ENCODE results near the gene USP31. TPM values are rescaled to one million over a fixed set of nuclear protein-coding genes. Genes with fewer than 3 reads are reported as not detected.

The USP31 gene
- total RNA-seq, 1 experiment from 2014 or later = 16.1 TPM

GRCh38 chr16:23172994-23173393, 23.7 kb upstream of the USP31 start:
- Histone ChIP-seq H3K4me1 (ENCODE audit: insufficient read depth, low read length) (no peaks in the 10 kb centered on the region), H2AK5ac (ENCODE audit: insufficient read length, low read length) (no peak overlapping the region), H4K8ac (replicated peaks; ENCODE audit: insufficient read length, low read depth, low read length) (no peak overlapping the region), H3K9me3 (ENCODE audit: control insufficient read depth, low read depth, low read length) (no peaks in the 10 kb centered on the region), H3K79me2 (ENCODE audit: insufficient read depth, low read length) (no peaks in the 10 kb centered on the region), H4K91ac (ENCODE audit: insufficient read length, low read depth, low read length) (no peak overlapping the region), H3K23me2 (ENCODE audit: insufficient read length, low read depth, low read length, poor library complexity, severe bottlenecking) (no peaks in the 10 kb centered on the region), H4K20me1 (ENCODE audit: control insufficient read depth, insufficient read depth, insufficient read length) (no peaks in the 10 kb centered on the region), H3K79me1 (ENCODE audit: insufficient read depth, low read depth, low read length, poor library complexity, severe bottlenecking) (no peaks in the 10 kb centered on the region), H2BK5ac (ENCODE audit: insufficient read length, low read length) (no peak overlapping the region), H2BK12ac (ENCODE audit: insufficient read length, low read depth, low read length) (no peak overlapping the region), H3K18ac (ENCODE audit: insufficient read length, low read depth, low read length) (no peak overlapping the region), H3K9ac (ENCODE audit: extremely low read depth, insufficient read length, low read length) (no peak overlapping the region), H3K27me3 (ENCODE audit: insufficient read depth, low read length) (no peaks in the 10 kb centered on the region), H2BK120ac (ENCODE audit: low read depth, low read length, poor library complexity, severe bottlenecking) (no peak overlapping the region), H3K27ac (ENCODE audit: insufficient read length, low read depth, low read length) (no peak overlapping the region), H2AFZ (ENCODE audit: low read length) (no peak overlapping the region), H3K23ac (ENCODE audit: insufficient read length, low read depth, low read length) (no peak overlapping the region), H3K4ac (ENCODE audit: low read depth, low read length) (no peak overlapping the region), H3T11ph (ENCODE audit: low read length) (no peak overlapping the region), H3K56ac (ENCODE audit: insufficient read length, low read depth, low read length) (no peak overlapping the region), H4K5ac (ENCODE audit: insufficient read length, low read depth, low read length) (no peak overlapping the region), H2BK15ac (ENCODE audit: low read depth, low read length) (no peak overlapping the region), H2BK20ac (ENCODE audit: low read depth, low read length, poor library complexity, severe bottlenecking) (no peak overlapping the region), H3K14ac (ENCODE audit: insufficient read depth, low read length) (no peak overlapping the region), H3K4me2 (ENCODE audit: insufficient read depth, insufficient read length, low read length) (no peak overlapping the region)
- TF ChIP-seq, protein P1, sequence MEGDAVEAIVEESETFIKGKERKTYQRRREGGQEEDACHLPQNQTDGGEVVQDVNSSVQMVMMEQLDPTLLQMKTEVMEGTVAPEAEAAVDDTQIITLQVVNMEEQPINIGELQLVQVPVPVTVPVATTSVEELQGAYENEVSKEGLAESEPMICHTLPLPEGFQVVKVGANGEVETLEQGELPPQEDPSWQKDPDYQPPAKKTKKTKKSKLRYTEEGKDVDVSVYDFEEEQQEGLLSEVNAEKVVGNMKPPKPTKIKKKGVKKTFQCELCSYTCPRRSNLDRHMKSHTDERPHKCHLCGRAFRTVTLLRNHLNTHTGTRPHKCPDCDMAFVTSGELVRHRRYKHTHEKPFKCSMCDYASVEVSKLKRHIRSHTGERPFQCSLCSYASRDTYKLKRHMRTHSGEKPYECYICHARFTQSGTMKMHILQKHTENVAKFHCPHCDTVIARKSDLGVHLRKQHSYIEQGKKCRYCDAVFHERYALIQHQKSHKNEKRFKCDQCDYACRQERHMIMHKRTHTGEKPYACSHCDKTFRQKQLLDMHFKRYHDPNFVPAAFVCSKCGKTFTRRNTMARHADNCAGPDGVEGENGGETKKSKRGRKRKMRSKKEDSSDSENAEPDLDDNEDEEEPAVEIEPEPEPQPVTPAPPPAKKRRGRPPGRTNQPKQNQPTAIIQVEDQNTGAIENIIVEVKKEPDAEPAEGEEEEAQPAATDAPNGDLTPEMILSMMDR (conservative IDR thresholded peaks at IDR 0.05) = no peak
- no peaks in the 10 kb centered on the region for H3K36me3 Mint-ChIP-seq (ENCODE audit: insufficient read depth in 1 of 3, low read depth in 3 of 3)
- H3K4me1 Mint-ChIP-seq = peaks cover 7 to 11% of the 10 kb centered on the region in 2 experiments
- no peaks in the 10 kb centered on the region; a peak in 1 of 5 replicates for H3K9me3 Mint-ChIP-seq
- no peak overlapping the region for H3K27ac Mint-ChIP-seq
- DNase-seq = no peak
- peaks cover 8% of the 10 kb centered on the region; the same call in 1 of the 2 replicates for H3K27me3 Mint-ChIP-seq (ENCODE audit: low read depth)
- WGBS (ENCODE audit: extremely low coverage, insufficient read length, low lambda C conversion rate) = no CpG with 5 or more reads among the region's 3 CpGs
- no peak overlapping the region for H3K4me3 Mint-ChIP-seq

Data from H9 (cell line).